ENCODE data around the gene VEGFA.
"Not testable (repeated sequence)": the region's sequence is repeated elsewhere in the genome, so short reads cannot be mapped to it uniquely, and the experiment has no call there.

The VEGFA gene

GRCh38 chr6:43803055-43803782, 33.2 kb downstream of the VEGFA start:
- no peak for DNase-seq (ENCODE audit: low spot score)

GRCh38 chr6:43803783-43804549, 34.0 kb downstream of the VEGFA start:
- no peak for DNase-seq (ENCODE audit: low spot score)

- no peak for DNase-seq (ENCODE audit: low spot score)
Measured at GRCh38 chr6:43804550-43805223, 34.7 kb downstream of the VEGFA start.

GRCh38 chr6:43805699-43806042, 35.7 kb downstream of the VEGFA start:
- DNase-seq (ENCODE audit: low spot score), result no peak

GRCh38 chr6:43806043-43806757, 36.2 kb downstream of the VEGFA start:
- no peak for DNase-seq (ENCODE audit: low spot score)

- no peak for DNase-seq (ENCODE audit: low spot score)
Measured at GRCh38 chr6:43806758-43807227, 36.8 kb downstream of the VEGFA start.

GRCh38 chr6:43807228-43808061, 37.4 kb downstream of the VEGFA start:
- peak; percentile 83 for DNase-seq (ENCODE audit: low spot score)

- no peak for DNase-seq (ENCODE audit: low spot score)
Measured at GRCh38 chr6:43808412-43808811, 38.4 kb downstream of the VEGFA start.

- DNase-seq (ENCODE audit: low spot score), result no peak
Measured at GRCh38 chr6:43809417-43810305, 39.6 kb downstream of the VEGFA start.

- no peak for DNase-seq (ENCODE audit: low spot score)
Measured at GRCh38 chr6:43810965-43811732, 41.1 kb downstream of the VEGFA start.

GRCh38 chr6:43811733-43812099, 41.7 kb downstream of the VEGFA start:
- DNase-seq (ENCODE audit: low spot score), result no peak

GRCh38 chr6:43812850-43813578, 43.0 kb downstream of the VEGFA start:
- DNase-seq (ENCODE audit: low spot score), result no peak

GRCh38 chr6:43814111-43814510, 44.1 kb downstream of the VEGFA start:
- DNase-seq (ENCODE audit: low spot score), result no peak

- DNase-seq (ENCODE audit: low spot score), result no peak
Measured at GRCh38 chr6:43814865-43815264, 44.9 kb downstream of the VEGFA start.

GRCh38 chr6:43817192-43817591, 47.2 kb downstream of the VEGFA start:
- peak; percentile 63 for DNase-seq (ENCODE audit: low spot score)

GRCh38 chr6:43818973-43819372, 49.0 kb downstream of the VEGFA start:
- DNase-seq (ENCODE audit: low spot score), result not testable (repeated sequence)

GRCh38 chr6:43819958-43820357, 49.9 kb downstream of the VEGFA start:
- no peak for DNase-seq (ENCODE audit: low spot score)

- no peak for DNase-seq (ENCODE audit: low spot score)
Measured at GRCh38 chr6:43820486-43820885, 50.5 kb downstream of the VEGFA start.

Measured in SK-N-DZ (cell line).